ENCODE measurements around the gene PHF8.

PHF8 gene

DNA sequence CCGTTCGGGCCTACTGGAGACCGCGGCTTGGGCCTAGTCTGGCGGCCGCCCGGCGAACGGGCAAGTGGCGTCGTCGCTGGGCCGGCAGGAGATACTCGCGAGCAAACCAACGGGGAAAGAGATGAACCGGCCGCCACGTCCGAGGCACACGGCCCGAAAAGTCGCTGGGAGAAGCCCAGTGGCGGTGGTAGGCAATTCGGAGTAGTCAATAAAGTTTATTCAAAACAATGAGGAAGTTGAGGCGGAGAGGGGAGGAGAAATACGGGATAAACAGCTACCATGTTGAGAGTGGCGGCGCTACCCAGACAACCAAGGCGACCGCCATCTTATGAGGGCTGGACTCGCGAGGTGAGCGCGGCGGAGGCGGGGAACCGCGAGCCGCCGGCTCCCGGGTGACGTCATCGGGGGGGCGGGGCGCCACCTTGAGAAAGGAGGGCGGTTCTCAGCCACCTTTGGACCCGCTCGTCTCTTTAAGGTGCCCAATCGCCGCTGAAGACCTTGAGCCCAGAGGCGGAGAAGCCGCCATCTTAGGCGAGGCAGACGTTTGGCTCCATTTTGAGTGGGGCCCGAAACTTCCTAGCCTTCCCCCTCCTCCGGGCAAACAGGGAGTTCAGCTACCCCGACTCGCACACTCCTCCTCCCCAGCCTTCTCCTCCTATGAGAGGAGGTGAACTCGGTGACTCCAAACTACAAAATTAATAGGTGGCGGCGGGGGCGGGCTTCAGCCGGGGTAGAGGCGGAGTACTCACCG is at the start of gene PHF8:
Gene PHF8, minus strand, starts transcription at position 348 of the 751 bp plus-strand sequence. CDS start 1,745 bp downstream, outside the sequence.
- DNase-seq = peak; percentile 94

DNA sequence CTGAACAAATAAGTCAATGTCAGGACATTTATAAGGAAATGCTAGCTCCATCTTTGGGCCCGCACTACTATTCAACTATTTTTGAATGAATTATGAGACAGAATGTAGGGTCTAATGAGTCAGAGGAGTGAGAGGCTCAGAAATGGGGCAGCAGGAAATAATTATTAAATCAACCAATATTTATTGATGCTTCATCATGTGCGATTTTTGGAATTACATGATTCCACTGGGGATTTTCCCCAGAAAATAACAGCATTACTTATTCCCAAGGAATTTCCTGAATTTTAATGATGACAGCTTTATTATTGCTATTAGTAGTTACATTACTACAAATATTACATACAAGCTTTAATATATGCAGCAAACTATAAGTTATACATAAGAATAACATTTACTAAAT is 49.3 kb upstream of the PHF8 start:
- no peak for DNase-seq

- no peak for DNase-seq
Measured at GRCh38 chrX:54093159-54093558, 48.9 kb upstream of the PHF8 start.

DNA sequence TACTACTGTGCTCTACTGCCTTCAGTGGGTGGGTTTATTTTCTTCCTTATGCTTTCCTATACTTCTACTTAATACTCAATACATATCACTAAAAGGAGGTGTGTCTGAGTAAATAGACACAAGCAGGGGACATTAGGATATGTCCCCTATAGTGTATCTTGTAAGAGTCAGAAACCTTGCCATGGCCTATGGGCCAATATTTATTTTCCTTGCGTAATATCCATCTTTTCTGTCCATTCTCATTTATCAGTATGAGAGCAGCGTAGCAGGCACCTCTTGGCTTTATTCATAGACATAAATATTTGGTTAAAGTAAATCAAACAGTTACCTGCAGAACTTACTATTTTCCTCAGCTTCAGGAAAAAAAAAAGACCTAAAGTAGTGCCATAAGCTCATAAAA is 46.6 kb upstream of the PHF8 start:
- no peak for DNase-seq

DNA sequence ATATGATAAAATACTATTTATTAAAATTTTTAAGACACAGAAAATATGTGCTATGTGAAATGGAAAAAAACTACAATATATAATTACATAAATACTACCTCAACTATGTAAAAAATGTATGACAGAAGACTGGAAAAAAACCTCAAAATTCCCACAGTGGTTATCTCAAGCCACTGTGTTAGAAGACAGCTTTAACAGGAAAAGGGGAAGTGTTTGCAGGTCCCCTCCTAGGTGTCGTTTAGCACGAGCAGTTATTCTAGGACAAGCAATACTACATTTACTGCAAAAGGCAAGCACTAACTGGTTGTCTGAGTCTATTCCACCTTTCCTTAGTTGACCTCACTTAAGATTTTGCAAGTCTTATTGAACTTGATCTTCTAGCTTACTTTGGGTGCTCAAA is 44.9 kb upstream of the PHF8 start:
- no peak for DNase-seq

- DNase-seq = no peak
Measured at GRCh38 chrX:54087661-54088060, 43.4 kb upstream of the PHF8 start.

- no peak for DNase-seq
Measured at GRCh38 chrX:54085666-54086065, 41.4 kb upstream of the PHF8 start.

DNA sequence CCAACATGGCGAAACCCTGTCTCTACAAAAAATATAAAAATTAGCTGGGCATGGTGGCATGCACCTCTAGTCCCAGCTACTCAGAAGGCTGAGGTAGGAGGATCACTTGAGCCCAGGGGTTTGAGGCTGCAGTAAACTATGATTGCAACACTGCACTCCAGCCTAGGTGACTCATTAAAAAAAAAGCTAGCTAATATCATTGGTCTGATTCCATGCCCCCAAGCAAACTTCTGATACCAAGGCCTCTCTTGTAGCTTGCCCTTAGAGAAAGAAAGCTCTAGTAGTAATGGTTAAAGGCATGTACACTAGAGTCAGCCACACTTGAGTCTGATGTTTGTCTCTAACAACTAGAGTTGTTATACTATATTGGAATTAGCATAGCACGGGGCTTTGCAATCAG is 32.6 kb upstream of the PHF8 start:
- no peak for DNase-seq

GRCh38 chrX:54074826-54075225 is 30.6 kb upstream of the PHF8 start:
- no peak for DNase-seq

DNA sequence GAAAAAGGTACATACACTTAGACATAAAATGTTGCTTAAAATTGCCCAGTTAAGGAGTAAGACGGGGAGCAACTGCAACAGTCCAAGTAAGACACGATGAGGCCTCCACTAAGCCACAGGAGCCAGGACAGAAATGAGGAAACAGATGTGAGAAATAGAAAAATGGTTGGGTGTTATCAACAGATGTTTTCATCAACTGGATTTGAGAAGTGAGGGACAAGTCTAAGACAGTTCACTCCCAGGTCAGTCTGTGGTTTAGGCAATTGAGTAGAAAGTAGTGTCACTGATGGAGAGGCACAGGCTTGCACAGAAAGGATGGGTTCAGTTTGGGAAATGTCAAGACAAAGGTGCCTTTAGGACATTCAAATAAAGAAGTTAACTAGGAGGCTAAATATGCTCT is 23.5 kb upstream of the PHF8 start:
- no peak for DNase-seq

- no peak for DNase-seq
Measured at GRCh38 chrX:54066841-54067240, 22.6 kb upstream of the PHF8 start.

DNA sequence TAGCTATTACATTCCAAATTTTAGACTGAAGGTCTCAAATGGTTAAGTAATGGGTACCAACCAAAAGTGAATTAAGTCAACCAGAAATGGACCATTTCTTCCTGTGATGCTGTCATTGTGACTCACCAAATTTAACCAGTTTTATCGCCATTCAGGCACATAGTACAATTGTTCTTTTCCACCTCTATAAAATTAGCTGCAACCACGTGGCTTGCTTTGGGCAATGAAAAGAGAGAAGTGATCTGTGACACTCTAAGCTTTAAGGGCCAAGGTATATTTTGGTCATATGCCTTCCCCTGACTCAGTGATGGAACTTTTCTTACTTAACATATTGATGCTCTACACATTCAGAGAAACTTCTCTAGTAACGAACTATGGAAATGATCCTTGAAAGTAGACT is 20.3 kb upstream of the PHF8 start:
- no peak for DNase-seq

- no peak for DNase-seq
Measured at GRCh38 chrX:54063361-54063760, 19.1 kb upstream of the PHF8 start.

DNA sequence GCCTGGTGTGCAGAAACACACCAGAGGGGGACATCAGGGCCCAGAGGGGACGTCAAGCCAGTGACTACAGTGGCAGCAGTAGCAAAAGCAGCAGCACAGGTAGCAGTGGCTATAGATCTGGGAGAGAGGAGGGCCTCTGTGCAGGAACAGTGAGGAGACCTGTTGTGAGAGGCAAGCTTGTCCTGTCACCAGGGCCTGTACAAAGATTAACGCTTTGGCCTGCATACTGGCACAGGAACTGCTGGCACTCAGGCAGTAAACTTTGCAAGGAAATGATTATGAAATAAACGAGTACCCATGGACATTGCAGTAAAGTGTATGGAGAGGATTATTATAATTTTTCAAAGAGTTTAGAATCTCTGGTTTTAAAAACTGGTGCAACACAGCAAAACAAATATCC is 5.5 kb upstream of the PHF8 start:
- no peak for DNase-seq

GRCh38 chrX:54048412-54048811 is 4.1 kb upstream of the PHF8 start:
- DNase-seq = no peak

DNA sequence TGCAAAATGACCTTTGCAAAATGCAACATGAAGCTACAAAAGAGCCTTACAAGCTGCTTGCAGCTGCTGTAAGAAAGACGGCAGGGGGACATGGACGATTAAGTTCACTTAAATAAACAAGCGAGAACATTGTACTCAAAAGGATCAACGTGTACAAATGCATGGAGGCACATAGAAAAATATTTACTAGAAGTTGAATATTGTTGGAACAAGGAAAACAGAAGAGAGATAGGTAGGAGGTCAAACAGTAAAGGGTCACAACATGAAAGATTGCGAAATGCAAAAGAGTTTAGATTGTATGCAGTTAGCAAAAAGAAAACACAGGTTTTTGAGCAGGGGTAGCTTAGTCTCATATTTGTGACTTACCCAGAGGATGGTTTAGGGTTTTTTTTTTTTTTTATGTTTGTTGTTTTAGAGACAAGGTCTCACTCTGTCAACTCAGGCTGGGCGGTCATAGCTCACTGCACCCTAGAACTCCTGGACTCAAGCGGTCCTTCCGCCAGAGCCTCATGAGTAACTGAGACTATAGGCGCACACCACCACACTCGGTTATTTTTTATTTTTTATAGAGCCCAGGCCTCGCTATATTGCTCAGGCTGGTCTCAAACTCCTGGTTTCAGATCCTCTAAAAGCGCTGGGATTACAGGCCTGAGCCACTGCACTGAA is 1.4 kb upstream of the PHF8 start:
- no peak for DNase-seq

DNA sequence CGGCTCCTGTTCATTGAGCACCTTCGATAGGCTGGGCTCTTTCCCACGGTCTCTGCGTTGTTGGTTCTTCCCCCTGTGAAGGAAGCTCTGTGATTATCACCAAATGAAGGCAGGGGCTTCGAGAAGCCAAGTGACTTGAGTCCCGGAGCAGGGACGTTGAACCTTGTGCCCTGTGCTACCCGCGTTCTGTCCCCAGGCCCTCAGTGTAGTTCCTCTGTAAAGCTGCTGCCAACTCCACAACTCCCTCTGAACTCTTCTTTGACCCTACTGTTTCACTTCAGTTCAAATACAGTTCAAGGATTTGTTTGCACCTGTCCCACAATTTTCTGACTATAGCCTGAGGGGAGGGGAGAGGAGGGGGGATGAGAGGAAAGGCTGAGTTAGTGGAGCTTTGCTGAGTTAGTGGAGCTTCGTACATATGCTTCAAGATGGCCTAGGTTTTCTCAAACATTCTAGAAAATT is 635 bp upstream of the PHF8 start:
- no peak for DNase-seq

DNA sequence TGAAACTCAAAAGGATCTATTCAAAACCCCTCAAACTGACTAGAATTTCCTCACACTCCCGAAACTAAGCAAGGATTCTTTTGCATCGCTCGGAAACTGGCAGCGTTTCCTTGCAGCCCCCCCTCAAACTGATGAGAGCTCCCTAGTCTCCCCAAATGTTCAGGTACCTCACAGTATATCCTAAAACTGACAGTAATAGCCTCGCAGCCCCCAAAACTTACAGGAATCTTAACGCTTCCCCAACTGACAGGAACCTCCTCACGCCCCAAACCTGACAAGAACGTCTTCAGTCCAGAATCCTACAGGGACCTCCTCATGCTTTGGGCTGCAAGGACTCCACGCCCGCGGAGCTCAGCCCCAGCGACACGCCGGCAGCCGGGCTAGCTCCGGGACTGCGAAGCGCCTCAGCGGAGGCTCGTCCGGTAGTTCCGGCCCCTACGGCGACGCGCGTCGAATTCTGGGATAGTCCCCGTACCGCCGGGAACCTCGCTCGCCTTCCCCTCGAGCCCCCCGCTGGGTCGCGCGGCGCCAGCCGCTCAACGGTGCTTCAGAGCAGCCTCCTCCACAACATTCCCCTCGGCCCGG is 640 bp downstream of the PHF8 start:
- peak; percentile 31 for DNase-seq

- no peak for DNase-seq
Measured at GRCh38 chrX:54043056-54043455, 1.2 kb downstream of the PHF8 start.

DNA sequence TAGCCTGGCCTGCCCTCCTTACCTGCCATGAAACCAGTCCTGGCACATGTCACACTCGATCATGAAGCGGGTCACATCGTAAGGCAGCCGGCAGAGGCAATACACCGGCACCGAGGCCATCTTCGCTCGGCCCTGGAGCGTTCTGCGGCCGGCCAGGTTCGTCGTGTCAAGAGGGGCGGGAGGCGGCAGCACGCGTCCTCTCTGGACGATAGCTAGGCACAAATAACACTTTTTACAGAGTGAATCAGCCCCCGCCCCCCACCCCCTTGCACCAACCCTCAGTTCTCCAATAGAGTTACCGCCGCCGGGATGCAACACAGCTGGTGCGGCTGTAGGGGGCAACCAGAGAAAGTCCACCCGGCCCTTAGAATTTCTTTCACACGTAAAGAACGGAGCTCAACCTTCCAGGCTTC is 1.7 kb downstream of the PHF8 start:
- DNase-seq = peak; percentile 40

GRCh38 chrX:54030329-54030728 is 13.9 kb downstream of the PHF8 start:
- DNase-seq = no peak

DNA sequence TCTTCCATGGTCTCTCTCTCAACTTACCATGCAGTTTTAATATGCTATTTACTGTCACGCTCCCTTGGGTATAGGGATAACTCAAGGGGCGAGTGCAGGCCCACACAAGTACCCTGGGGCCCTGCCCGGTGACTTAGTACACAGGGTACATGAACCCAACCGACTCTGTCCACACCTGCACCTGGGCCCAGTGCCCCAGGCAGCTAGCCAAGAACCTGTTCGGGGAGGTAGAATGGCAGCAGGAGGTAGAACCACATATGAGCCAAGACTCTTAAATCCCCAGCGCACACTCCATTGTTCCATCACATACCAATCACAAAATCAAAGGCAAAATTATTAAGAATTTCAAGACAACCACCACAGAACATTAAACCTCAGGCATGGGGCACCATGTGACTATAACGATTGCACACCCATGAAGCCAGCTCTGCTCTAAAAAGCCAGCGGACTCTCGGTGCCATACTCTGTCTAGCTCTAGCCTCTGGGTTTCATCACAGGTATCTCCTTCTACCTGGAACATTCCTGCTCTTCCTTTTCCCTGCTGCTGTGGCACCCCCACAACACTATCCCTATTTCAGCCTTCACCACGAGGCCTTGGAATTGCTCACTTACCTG is 14.6 kb downstream of the PHF8 start:
- DNase-seq = no peak

GRCh38 chrX:54024350-54024749 is 19.9 kb downstream of the PHF8 start:
- no peak for DNase-seq

All from stimulated activated naive CD4-positive, alpha-beta T cell treated with Interleukin-2 at 50 U/mL for 16 hours (primary cell).